ENCODE measurements around the gene ADARB1.
A peak's percentile ranks its signal among the peaks of the same experiment; 100 is the strongest.
"Not testable (repeated sequence)": the region's sequence is repeated elsewhere in the genome, so short reads cannot be mapped to it uniquely, and the experiment has no call there.

The ADARB1 gene

DNA sequence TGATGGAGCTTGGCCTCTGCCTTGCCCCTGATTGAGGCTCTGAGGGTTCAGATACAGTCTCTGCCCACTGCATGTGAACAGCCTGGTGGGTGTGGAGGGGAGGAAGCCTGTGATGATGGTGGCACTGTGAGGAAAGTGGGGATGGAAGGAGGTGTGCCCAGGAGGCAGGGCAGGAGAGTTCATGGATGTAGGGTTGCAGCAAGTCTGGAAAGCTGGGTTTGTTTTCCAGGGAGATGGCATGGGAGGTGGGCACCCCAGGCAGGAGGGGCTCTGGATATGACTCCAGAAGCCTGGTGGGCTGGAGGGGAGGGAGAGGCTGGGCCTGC, 63.2 kb downstream of the ADARB1 start:
- no peak for DNase-seq

DNA sequence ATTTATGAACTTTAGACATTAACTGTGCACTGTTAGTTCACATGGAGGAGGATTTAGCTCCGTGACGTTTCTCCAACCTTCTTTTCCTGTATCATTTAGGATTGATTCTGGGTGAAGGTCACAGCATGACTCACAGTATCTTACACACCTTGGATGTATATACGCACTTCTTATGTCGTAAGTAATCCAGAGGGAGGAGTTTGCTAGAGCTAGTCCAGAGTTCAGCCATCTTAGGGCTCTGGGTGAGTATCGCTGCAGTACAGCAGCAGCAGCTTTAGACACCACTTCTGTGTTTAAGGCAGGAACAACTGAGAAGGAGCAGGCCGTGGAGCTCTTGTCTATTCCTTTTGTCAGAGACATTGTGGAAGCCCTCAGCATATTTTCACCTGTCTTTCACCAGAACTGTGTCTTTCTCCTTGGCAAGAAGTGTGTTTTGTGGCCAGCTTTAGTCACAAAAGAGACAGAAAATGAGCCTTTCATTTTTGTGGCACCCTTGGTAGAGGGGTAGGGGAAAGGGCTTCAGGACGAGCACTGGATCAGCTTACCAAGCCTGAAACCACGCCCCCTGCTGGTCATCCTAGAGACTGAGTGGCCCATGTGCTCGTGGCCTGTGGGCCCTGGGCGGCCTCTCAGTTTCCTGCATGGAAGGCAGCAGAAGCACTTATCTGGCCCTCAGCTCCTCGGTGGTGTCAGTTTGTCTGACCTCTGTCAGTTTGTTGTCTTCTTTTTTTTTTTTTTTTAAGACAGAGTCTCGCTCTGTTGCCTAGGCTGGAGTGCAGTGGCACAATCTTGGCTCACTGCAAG, 64.0 kb downstream of the ADARB1 start:
- DNase-seq, result peak; percentile 39

DNA sequence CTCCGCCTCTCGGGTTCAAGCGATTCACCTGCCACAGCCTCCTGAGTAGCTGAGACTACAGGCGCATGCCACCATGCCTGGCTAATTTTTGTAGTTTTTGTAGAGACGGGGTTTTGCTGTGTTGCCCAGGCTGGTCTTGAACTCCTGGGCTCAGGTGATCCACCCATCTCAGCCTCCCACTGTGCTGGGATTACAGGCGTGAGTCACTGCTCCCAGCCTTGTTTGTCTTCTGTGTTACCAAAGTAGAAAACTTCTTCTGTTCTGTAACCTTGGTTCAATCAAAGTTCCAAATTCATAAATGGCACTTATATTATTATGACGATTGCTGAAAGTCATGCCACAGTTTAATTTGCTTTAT, 64.6 kb downstream of the ADARB1 start:
- not testable (repeated sequence) for DNase-seq

DNA sequence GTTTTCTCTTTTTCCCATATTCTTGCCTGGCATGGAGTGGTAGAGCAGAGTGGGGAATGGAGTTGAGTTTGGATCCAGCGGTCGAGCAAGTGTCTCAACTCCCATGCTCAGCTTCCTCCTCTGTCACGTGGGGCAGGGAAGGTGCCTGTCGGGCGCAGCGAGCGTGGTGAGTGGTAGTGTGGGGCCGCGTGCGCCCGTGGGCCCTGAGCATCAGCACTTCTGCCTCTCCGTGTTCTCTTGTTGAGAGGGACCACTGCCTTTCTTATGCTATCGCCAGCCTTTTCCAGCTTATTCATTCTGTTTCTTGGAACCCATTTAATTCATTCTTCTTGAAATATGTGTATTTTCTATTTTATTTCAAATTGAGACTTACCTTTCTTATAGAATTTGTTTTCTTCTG, 65.1 kb downstream of the ADARB1 start:
- no peak for DNase-seq

DNA sequence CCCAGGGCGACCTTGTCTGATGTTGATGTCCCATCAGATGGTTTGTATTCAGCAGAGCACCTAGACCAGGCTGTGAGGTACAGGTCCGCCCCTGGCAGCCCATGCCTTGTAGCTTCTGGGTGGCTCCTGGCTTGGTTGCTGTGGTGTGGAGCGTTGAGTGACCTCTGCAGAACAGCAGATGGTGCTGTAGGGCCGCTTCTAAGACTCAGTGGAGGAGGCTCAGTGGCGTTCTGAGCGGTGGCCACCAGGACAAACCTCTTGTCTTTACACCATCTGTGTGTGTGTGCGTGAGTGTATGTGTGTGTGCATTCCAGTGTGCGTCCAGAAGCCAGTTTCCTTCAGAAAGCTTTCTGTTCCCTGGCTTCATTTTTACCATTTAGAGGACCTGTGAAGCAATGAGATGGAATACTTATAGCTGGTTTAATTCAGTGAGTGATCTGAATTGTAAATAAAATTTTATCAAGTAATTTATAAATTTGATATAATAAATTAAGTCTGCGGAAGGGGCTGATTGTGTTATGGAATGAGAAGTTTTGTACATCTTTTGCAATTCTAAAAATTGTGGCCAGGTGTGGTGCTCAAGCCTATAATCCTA, 66.1 kb downstream of the ADARB1 start:
- DNase-seq, result peak; percentile 46

DNA sequence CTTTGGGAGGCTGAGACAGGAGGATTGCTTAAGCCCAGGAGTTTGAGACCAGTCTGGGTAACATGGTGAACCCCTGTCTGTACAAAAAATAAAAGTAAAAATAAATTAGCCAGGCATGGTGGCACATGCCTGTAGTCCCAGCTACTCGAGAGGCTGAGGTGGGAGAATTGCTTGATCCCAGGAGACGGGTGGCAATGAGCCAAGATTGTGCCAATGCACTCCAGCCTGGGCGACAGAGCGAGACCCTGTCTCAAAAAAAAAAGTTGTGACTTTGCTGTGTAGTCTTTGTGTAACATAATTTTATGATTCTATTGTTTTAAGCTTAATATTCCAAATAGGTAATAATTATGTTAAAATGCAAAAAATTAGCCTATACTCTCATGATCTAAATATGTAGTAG, 66.6 kb downstream of the ADARB1 start:
- DNase-seq, result not testable (repeated sequence)

DNA sequence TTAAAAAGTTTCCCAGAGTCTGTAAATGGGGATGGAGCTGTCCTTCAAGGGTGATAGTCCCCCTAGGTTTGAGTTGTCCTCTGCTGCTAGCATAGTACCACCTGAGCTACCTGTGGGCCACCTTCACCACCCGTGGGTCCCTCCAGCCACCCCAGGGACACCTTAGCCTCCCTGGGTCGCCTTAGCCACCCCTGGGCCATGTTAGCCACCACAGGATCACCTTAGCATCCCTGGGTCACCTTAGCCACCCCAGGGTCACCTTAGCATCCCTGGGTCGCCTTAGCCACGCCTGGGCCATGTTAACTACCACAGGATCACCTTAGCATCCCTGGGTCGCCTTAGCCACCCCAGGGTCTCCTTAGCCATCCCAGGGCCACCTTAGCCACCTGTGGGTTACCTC, 67.1 kb downstream of the ADARB1 start:
- DNase-seq, result no peak

DNA sequence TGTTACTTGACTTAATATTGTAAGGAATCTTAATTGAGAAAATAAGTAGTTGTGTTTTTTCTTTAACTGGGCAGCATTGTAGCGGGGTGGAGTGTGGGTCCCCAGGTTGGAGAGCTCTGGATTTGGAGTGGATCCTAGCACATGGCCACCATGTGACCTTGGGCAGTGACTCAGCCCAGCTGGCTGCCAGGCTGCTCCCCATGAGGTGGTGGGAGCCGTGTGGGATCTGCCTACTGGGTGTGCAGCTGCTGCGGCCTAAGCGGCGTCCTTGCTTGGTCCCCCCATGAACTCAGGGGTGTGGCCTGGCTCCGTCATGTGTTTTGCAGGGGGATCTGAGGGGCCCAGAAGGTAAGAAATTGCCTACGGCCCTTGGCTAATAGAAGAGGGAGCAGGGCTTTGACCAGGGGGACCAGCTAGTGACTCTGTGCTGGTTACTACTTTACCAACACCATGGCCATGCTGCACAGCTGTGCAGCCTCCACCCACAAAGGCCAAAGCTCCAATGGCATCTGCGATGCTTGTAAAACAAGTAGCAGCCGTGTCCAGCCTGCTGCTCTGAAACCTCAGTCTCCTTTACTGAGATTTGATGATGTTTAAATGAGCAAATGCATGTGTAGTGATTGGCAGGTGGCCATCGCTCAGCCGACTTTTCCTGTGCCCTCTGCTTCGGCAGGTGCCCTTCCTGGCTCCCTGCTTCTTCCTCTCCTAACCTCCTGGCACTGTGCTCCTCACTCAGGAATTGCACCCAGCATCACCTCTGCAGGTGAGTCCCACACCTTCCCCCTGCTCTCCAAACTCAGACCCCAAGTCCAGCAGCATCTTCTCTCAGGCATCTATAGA, 68.3 kb downstream of the ADARB1 start:
- DNase-seq, result no peak

DNA sequence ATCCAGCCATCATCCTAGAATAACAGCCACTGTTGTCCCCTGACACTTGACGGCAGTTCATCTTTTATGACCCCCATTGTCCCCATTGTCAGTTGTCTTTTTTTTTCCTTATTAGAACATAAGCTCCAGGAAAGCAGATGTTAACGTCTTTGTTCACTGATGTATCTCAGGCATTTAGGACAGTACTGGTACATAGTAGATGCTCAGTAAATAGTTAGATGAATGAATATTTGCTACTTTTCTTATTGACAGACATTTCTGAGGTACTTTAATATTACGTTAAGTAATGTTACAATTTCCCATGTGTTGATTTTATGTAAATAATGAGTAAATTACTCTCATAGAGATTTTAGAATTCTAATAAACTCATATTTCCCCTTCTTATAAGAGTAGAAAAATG, 69.5 kb downstream of the ADARB1 start:
- DNase-seq, result no peak

DNA sequence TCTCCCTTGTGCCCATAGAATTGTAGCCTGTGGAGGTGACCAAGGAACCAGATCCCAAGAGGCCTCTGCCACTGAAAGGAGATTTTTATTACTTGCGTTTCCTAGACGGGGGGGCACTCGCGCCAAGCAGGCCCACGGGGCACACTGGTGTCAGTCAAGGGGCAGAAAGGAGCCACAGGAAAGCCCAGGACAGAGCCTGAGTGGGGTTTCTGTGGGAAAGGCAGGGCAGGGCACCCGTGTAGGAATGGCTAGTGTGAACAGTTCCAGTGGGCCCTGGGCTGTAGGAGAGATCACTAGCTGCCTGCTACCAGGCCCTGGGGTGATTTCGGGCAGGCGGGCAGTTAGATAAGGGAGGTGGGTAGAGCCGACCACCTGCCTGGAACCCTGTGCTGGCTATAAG, 70.8 kb downstream of the ADARB1 start:
- no peak for DNase-seq

DNA sequence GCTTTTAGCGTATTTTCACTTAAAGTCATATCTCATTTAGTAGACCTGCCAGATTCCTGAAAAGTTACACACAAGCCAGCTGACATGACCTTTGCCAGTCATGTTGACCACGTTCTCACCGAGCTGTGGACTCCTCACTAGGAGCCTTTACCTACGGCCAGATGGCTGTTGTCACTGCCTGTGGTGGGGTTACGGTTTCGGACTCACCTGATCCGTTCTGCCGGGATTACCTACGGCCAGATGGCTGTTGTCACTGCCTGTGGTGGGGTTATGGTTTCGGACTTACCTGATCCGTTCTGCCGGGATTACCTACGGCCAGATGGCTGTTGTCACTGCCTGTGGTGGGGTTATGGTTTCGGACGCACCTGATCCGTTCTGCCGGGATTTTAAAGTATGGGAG, 71.5 kb downstream of the ADARB1 start:
- not testable (repeated sequence) for DNase-seq

DNA sequence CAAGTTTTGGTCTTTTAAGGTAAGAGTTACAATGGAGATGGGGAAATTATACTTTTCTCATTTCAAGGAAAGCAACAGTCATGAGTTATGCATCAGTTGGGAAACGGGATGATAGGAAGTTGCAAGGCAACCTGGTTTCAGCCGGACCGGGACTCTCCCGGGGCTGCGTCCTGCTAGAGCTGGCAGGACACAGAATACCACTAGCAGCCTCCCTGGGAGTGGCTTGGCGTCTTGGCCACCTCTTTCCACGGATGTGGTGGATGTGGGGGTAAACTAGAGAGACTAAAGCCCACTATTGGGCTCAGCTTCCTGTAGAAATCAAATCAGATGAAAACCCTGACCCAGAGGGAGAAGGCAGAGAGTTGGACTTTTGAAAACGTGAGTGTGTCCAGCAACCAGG, 71.9 kb downstream of the ADARB1 start:
- DNase-seq, result no peak

DNA sequence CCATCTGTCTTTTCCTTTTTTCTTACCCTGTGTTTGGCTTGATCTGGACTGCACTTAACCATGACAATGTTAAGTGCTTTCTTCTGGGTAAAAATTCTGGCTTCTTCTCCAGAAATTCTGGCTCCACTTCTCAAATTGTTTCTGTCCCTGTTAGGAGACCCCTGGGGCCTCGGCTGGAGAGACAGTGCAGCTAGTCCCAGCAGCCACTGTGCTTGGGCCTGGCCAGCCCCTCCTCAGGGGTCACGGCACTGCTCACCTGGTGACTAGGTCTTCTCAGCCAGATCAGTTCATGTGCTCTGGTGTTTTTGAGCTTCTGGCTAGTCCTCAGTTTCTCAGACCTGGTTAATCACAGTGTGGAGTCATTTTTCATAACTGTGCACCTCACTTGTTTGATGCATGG, 72.4 kb downstream of the ADARB1 start:
- DNase-seq, result no peak

DNA sequence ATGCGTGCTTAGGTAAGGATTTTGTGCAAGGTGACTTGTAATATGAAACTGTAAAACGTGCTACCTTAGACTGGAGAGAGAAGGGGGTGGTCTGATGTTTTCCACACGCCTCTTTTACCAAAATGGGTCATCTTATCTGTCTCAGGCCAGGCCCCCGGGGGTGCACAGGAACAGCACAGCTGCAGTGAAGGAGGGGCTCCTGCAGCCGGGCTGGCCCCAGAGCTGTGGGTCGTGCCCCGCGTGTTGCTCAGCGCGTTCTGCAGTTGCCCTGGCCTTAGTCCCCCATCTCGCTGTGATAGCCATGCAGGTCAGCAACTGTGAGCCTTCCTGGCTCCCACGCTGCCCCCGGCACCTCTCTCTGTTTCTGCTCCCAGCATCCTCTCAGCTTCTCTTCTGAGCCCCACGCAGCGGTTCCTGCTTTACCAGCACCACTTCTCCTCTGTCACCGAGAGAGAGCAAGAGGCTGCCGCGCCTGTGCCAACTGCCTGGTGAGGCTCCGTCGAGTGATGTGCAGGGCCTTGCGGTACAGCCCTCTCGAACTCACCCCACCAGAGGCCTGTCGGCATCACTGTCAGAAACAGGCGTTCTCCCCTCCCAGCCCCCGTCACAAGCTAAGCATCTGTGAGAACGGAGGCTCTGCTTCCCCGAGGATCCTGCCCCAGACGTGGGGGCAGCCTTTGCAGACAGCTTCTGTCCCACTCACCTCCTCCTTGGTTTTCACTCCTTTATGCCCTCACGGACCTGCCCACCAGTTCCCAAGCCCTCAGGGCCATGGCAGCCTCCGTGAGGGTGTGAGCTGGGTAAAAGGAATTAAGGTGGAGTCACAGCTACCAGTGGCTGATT, 73.3 kb downstream of the ADARB1 start:
- DNase-seq, result no peak

DNA sequence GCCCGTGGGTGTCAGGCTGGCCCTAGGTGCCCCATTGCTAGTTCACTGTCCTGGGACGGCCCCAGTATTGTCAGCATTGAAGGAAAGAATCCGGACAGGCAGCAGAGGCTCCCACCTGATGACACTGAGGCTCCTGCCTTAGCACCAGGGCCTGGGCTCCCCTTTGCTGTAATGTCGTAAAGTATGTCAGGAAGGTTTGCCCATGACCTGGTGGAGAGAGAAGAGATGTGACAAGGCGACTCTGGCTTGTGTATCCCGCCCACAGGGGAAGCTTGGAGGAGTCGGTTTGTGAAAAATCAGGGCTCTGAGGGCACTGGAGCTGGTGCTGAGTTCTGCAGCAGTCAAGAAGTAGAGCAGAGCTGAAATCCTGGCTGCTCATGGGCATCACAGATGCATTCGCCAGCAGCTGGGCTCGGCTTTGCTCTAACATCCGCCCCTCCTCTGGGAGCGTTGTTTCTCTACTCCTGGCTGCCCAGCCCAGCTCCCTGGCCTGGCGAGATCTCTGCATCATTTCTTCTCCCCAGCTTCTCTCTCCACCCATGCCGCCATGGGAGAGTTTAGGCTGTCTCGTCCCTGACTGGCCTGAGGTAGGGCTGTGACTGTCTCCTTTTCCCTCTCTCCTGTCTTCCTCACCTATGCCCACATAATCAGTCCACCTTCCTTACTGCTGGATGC, 74.1 kb downstream of the ADARB1 start:
- DNase-seq, result no peak

DNA sequence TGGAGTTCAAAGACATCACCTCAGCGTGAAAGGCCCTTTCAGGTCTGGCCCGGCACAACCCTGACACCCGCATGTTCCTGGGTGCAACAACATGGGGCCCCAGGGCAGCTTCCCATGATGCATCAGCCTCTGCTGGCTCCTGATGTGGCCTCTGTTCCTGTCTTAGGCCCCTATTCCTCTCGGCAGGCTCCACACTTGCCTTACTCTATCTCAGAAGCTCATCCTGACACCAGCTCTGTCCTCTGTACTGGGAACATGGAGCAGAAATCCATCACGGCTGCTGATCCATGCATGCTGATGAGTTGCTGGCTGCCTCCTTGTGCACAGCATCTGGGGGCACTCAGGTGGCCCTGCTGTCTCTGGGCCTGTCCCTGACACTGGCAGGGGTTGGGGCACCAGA, 74.6 kb downstream of the ADARB1 start:
- DNase-seq, result no peak

DNA sequence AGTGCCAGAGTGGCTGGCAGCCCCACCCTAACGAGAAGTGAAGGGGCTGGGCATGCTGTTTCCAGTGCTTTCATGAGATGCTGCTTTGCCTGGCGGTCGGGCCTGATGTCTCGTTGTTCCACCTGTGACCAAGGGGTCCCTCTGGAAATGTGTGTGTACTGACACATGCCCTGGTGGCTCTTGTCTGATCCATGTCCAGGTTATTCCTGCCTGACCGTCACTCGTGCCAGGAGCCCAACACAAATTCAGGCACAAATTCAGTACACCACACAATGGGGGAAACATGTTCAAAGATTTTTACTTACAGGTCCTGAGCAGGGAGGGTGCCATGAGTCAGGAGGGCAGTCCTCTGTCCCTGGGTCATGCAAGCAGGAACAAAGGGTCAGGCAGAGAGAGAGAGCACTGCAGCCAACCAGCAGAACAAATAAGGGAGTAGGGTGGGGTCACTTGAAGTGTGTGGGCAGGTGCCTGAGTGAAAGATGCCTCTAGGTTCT, 76.3 kb downstream of the ADARB1 start:
- no peak for DNase-seq

DNA sequence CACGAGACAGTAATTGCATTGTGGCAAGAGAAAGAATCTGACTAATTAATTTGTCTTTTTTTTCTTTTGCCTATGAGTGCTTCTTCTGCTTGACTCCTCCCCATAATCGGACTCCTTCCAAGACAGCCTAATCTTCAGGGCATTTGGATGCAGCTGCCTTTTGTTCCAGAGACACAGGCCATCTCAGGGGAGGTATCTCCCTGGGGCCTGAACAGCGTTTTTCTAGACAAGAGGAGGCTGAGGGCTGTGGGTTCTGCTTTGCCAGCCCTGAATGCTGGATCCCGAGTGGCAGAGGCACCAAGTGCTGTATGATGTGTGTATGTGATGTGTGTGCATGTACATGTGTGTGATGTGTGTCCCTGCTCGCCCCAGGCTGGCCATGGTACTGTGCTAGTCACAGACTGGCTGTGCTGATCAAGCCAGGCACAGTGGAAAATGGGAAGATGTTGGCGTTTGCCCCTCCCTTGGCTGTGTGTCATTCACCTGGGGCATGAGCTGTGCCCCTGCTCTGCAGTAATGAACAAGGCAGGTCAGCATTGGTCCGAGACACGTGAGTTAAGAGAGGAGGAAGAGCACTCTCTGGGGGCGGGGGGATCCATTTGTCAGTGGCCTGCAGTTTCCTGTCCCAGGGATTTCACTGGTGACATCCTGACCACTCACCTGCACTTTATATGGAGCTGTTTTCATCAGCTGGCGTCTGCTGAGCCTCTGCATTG, 77.2 kb downstream of the ADARB1 start:
- DNase-seq, result no peak

DNA sequence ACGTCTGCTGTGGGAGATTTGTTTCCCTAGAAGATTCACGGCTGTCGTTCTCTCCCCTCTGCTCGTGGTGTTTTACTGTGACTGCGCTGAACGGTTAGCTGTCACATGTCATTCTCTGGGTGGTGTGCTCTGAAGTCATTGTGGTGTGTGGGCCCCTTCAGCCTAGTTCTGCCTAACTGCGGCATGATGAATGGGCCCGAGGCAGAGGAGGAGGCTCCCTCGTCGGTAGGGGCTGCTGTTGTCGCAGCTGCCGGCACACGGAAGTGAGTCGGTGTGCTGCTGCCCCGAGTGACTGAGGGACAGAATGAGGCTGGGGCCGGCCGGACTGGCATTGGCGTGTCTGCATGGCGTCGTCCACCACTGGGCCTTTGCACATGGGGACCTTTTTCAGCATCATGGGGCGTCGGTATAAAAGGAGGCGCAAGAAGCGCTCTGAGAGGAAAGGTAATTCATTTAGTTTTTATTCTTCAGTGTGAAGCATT, 77.9 kb downstream of the ADARB1 start:
- no peak for DNase-seq

DNA sequence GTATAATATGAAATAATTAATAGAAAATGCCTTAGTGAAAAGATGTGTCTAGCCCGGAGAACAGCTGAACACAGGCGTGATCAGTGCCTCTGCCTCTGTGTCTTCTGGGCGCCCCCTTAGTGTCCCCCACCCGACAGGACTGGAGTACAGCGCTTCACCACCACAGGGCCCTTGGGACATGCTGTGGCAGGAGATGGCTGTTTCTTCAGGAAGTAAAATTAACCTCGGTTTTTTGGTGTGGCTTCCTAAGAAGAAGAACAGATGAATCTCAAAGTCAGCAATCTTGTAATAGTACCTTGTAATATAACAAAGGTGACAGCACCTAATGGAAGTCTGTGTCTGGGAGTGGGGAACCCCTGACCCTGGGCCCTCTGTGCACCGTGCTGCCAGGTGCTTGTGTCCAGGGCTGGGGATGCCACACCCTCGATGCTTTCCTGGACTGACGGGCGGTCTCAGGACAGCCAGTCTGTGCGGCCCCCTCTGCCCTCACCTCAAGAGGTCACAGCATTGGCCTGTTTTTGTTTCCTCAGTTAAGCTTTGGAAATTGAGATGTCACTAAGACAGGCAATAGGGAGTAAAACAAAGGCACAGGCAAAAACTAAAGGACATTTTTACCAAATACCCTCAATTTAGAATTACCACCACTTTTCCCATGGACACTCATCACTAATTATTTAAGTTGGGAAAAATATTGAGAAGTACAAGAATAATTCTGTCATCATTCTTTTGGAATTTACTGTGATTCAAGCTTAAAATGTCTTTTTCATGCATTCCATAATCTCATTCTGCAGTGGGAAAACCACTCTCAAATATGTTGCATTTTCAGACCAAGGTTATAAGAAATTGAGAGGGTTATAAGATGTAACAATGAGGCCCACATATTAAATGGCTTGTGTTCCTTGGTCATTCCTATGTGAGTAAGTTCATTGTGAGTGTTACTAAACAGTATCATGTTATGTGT, 79.3 kb downstream of the ADARB1 start:
- no peak for DNase-seq

Data from right kidney (tissue), 1 donor.